ENCODE data around the gene DTNBP1. TPM values are rescaled to one million over a fixed set of nuclear protein-coding genes. Genes with fewer than 3 reads are reported as not detected.

DTNBP1 gene, protein sequence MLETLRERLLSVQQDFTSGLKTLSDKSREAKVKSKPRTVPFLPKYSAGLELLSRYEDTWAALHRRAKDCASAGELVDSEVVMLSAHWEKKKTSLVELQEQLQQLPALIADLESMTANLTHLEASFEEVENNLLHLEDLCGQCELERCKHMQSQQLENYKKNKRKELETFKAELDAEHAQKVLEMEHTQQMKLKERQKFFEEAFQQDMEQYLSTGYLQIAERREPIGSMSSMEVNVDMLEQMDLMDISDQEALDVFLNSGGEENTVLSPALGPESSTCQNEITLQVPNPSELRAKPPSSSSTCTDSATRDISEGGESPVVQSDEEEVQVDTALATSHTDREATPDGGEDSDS
- 22.4 TPM for total RNA-seq

DNA sequence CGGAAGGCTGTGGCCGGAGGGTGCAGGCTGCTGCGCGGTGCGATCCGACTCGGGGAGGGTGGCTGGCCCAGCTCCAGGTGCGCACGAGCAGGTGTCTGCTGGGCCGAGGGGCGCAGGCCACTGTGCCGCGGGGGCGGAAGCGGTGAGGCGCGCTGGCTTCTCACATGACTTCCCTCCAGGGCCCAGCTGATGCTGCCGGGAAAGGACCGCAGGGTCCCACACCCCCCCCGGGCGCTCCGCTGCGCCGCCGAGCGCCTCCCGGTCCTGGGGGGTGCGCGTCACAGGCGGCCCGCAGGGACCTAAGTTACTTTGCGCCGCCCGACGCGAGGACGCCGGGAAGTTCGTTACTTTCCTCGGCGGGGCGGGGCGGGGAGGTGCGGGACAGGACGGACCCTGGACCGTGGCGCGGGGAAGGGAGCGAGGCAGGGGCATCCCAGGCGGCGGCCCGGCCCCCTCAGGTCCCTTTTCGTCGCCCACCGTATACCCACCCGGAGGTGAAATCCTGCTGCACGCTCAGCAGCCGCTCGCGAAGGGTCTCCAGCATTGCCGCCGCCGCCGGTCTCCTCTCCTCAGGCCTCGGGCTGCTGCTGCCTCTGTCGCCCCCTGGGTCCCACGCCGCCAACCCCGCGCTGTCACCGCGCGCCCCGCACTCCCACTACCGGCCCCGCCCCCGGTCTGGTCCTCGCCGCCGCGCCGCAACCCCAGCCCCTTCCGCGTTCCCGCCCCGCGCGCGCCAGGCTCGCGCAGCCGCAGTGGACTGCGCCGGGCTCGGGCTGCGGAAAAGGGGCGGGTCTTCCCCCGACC lies at the start of gene DTNBP1:
Gene DTNBP1, minus strand, starts transcription at position 703 of the 804 bp plus-strand sequence. Its CDS starts 159 bp downstream, at position 544.
- peak; percentile 81 for DNase-seq (ENCODE audit: low spot score)

DNA sequence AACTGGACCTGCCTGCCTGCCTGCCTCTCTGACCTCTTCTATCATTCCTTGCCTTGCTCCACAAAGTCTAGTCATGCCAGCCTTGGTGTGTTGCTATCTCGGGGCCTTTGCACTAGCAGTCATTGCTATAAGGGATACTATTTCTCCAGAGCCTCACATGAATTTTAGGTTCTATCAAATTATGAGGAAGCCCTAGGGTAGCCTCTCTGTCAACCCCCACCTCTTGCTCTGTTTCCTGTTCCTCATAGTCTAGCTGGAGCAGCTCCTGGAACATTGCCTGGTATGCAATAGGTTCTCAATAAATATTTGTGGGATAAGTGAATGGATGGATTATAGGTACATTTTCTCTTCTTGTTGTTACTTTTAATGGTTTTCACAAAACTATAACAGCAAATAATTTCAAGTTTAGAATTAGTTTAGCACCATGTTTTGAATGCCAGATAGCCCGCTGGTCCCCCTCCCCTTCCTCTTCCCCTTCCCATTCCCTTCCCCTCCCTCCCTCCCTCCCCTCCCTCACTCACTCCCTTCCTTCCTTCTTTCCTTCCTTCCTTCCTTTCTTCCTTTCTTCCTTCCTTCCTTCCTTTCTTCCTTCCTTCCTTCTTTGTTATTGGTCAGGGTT lies 46.9 kb upstream of the DTNBP1 start:
- no peak for DNase-seq (ENCODE audit: low spot score)

DNA sequence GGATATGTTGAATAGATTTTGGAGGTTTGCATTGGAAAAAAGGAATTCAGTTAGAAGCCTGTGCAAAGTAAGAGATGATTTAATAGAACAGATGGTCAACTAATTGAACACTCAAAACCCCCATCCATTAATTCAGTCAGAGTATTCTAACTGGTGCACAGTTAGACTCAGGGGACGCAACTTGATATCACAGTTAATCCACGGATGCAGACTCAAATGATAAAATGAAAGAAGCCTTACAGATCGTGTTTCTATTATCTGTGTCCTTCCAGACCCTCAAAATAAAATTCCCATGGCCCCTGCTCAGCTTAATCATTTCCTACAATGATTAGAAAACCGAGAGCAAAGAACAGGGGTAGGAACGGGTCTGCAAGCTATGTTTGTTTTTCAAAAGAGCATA lies 45.4 kb upstream of the DTNBP1 start:
- DNase-seq (ENCODE audit: low spot score): no peak

DNA sequence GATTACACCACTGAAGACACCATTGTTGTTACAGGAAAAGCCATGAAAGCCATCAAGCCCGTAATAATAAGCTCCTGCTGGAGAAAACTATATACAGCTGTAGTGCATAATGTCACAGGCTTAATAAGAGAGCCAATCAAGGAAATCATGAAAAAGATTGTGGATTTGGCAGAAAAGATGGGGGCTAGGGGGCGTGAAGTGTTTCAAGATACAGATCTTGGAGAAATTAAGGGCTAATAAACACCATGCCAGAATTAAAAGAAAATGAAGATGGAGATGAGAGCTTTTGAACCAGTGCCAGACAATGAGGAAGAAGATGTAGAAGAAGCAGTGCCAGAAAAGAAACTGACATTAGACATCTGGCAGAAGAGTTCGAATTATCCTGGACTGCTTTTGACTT lies 43.2 kb upstream of the DTNBP1 start:
- DNase-seq (ENCODE audit: low spot score): no peak

DNA sequence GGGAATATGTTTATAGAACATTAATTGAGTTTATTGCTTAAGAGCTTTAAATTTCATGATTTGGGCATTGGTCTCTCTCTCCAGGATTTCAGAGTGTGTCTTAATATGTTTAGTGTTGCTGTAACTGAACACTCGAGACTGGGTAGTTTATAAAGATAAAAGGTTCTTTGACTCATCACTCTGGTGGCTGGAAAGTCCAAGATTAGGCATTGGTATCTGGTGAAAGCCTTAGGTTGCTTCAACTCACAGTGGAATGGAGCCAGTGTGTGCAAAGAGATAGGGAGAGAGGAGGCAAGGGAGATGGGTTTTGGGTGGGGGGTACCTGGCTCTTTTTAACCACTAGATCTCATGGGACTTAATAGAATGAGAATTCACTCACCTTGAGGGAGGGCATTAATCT lies 35.6 kb upstream of the DTNBP1 start:
- DNase-seq (ENCODE audit: low spot score): no peak

DNA sequence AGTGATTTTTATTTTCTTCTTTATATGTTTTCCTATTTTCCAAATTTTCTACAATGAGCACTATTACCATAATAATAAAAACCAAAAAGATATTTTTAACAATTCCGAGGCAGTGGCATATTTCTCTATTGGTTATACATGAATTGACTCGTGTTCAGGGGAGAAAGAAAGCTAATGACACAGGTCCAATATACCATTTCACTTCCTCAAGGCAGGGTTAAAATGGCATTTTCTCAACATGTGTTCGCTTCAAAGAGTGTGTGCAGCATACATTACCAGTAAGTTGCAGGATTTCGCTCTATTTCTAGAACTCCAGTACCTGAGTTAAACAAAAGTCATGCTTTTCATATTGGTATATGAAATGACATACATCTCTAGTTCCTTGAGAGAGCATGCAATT lies 35.1 kb upstream of the DTNBP1 start:
- no peak for DNase-seq (ENCODE audit: low spot score)

DNA sequence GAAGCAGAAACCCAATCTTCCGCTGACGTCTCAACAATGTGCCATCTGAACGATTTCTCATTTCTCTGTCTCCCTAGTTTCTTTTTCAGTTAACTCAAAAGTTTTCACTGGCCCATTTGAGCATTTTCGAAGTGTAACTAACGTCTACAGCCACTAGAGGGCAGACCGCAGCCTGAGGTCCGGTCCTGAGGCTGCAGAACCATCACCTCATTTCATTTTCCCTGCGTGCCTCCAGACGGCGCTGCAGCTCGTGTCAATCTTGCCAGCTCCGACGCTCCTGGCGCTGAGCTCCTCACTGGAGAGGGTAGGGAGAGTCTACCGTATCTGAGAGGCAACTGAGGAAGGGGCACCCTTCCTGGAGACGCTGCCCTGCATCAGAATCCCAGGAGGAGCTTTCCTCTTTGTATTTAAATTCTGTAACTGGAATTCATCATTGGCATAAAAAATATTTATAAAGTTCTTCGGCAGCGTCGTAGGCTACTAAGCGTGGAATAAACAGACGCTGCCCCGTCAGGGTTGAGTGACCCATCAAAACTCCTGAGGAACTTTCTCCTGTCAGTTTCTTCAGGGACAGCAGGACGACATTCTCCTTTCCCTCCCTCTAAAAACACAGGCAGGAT lies 28.5 kb upstream of the DTNBP1 start:
- peak; percentile 88 for DNase-seq (ENCODE audit: low spot score)

DNA sequence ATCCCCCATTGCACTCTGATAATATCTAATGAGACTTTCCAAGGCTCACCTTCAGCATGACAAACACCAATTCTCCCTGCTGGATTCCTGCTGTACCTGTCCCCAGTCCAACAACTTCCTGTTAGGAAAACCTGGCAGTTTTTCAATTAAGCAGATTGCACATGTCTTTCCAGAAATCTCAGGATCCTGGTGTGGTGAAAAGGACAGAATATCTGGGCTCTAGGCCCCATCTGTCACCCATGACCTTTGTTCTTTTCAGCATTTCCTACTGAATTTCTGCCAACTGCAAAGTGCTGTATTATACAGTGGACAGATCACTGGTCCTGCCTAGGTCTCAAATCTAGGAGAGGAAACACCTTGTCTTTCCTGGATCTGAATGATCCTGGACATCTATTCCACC lies 27.7 kb upstream of the DTNBP1 start:
- no peak for DNase-seq (ENCODE audit: low spot score)

DNA sequence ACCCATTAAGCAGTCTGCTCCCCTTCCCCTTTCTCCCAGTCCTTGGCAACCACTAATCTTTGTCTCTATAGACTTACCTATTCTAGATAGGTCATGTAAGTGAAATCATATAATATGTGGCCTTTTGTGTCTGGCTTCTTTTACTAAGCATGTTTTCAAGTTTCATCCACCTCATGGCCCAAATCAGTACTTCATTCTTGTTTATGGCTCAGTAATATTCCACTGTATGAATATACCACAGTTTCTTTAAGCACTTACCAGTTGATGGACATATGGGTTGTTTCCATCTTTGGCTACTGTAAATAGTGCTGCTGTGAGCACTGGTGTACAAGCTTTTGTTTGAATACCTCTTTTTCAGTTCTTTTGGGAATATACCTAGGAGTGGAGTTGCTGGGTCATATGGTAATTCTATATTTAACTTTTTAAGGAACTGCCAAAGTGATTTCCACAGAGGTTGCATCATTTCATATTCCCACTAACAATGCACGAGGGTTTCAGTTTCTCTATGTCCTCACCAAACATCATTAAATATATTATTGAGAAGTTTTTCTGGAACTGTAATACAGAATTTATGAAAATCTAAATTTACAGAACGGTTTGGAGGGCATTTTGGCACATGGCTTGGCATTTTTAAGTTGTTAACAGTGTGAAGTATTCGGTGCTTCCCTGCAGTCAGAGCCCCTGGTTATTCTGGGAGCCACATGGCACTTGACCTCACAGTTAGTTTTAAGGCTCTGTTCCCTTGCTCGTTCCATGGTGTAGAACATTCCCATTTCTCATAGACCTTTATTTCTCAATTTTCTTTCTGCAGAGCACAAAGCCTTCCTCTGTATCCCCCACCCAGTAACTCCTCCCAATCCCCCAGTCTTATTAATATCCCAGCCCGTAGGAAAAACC lies 27.0 kb upstream of the DTNBP1 start:
- DNase-seq (ENCODE audit: low spot score): no peak

DNA sequence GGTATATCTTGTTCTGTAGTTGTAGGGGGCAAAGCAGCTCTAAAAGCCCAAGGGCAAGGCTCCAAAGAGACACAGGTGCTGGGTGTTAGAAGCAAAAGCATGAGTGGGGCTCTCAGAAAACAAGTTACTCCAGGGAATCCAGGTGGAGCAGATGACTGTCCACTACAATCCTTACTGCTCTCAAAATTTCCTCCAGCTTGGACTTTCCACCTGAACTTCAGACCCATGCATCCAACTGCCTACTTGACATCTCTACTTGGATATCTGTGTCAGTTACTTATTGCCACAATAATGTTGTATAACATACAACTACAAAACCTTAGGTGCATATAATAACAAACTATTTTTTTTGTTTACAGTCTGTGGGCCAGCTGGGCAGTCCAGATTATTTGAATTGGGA lies 22.8 kb upstream of the DTNBP1 start:
- no peak for DNase-seq (ENCODE audit: low spot score)

DNA sequence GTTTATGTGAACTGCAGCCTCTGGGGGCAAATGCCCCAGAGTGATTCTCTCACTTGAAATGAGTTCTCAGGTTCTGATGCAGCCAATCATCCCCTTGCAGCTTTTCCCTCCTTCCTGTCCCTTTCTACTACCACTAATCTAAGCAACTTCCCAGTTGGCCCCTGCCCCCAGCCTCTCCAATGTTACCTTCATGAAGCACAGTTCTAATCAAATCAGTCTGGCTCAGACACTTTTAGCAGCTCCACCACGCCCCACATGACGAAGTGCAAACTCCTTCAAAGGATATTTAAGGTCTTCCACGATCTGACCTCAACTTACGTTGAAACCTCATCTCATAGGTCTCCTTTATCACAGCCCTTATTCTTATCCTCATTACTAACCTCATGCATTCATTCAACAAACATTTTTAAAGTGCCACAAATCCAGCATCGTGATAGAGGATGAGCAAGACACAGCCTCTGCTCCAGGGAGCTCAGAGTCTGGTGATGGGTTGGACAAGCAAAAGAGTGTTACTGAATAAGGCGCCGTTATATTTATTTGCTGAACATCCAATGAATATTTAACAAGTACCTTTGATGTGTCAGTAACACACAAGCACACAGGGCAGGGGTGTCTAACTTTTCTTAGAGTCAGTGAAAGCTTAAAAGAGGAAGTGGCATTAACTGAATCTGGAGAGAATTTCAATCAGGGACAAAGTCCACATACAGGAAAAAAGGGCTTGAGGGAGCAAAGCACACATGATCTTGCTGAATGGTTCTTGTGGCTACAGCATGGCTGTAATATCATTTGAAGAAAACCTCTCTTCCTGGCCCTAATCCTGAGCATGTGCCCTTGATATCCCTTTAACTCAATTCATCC lies 20.4 kb upstream of the DTNBP1 start:
- DNase-seq (ENCODE audit: low spot score): no peak

DNA sequence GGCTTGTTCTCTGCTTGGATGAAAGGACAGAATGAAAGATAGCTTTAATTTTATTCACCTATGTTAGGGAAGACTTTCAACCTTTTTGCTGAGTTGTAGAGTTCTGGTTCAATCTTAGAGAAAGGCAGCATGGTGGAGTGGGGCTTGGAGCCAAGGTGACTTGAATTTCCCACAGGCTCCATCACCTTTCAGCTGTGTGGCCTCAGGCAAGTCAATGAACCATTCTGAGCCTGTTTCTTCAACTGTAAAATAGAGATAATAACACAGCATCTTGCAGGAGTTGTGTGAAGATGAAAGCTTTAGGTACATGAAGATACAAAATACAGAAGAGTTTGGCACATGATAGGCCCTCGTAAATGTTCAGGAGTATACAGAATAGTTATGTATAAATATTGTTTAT lies 19.1 kb upstream of the DTNBP1 start:
- no peak for DNase-seq (ENCODE audit: low spot score)

DNA sequence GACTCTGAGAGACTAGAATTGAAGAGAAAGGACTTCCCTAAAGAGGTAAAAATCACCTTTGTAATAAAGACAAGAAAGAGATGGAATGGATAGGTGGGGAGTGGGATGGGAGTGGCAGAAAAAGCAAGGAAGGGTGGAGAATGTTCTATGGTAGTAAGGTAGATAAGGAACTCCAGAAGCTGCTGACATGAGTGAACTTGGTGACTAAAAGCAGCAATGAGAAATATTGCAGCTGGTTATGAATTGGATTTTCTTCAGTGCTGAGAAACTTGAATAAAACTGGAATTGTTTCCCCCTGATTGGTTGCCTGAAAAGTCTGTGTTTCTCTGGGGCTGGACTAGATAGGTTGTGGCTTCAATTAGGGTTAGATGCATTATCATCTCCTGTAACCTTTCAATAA lies 15.7 kb upstream of the DTNBP1 start:
- no peak for DNase-seq (ENCODE audit: low spot score)

DNA sequence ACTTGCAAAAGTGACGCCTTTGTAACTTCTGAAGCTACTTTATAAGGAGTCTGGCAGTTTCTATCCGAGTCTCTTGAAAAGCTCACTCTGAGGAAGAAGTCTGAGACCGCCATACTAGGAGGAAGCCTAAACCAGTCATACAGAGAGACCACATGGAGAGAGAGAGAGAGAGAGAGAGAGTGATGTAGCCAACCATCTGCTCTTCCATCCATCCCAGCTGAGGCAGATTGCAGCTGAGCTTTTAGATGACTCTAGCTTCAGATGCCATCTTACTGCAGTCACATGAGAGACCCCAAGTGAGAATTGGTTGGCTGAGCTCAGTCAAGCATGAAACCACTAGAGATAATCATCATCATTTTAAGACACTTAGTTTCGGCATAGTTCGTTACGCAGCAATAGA lies 15.0 kb upstream of the DTNBP1 start:
- no peak for DNase-seq (ENCODE audit: low spot score)

DNA sequence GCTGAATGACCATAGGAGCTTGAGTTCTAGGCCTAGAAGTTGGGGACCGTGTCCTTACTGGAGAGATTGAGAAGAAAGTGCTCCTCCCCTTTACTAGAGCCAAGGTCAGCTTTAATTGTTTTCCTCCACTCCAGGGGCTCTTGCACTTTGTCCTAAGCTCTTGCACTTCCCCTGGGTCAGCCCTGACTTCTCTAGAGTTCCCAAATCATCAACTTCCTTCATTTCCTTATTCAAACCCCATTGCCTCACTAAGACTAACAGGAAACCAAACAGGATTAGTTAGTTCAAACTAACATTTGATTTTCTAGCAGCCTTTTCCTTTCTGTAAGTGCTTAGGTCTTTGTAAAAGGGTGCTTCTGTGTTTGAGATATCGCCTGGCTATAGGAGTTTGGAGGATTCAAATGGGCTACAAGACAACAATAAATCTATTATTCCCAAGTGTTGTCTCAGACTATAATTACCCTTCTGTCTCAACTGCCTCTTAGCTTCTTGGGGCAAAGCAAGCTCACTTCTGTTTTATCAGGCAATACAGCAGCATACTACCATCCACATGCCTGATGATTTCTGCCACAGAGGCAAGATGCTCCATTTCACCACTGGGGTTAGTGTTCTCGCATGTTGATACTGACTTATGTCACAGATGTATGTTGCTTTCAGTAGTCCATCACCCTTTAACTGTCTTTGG lies 12.8 kb upstream of the DTNBP1 start:
- DNase-seq (ENCODE audit: low spot score): no peak

DNA sequence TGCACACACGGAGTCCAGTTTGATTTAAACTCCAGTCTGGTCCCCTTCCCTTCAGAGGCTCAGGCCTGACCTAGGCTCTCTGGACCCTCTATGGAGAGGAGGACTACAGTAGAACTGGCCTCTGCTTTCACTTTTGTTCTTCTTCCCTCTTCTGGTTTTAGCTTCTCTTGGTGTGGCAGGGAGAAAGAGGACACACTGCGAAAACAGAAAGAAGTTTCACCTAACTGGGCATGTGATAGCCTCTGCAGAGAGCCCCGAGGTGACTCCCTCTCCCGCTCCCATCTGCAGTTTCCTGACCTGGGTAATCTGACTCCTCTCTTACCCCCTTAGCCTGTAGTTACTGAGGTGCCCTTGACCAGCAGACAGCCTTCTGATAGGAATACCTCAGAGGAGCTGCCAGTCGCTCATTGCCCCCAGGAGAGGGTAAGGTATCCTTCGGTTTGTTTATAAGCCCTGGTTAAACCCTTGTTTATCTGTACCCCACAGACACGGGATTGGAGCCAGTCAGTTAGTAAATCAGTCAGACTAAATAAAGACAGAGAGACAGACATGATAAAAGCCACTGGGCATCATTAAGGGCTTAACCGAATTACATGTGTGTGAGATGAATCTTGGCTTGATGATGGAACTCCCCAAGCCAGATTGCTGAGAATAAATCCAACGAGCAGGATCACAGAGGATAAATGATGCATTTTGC lies 12.0 kb upstream of the DTNBP1 start:
- DNase-seq (ENCODE audit: low spot score): no peak

DNA sequence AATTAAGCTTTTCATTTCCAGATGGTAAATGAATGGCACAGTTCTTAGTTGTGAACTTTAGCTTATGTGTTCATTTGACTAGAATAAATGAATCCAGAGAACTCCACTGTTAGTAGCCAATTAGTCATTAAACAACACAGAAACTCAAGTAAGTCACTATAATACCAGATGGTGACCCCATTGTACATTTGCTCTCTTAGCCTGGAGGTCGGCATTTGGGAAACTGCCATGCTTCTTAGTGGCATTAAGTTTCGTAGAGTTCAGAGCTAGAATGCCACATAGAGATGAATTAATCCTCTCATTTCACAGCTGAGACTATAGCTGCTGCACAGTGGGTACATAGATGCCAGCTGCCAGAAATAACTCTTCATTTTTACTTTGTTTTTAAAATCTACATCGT lies 10.8 kb upstream of the DTNBP1 start:
- no peak for DNase-seq (ENCODE audit: low spot score)

DNA sequence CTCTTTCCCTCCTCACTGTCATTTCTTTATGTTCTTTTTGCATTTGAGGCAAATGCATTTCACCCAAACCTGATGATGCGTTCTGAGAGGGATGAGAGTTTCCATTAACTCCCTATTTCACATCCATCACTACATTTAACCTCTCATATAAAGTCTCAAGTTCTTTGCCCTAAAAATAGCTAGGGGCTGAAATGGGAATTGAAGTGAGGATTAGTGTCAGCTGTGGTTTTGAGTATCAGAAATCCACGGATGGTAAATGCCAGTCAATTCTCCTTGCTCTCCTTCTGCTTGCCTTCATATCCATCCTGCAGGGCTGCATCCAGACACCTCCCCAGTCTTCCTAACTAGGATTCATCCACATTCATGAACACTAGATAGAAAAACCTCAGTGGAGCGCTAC lies 10.0 kb upstream of the DTNBP1 start:
- DNase-seq (ENCODE audit: low spot score): no peak

DNA sequence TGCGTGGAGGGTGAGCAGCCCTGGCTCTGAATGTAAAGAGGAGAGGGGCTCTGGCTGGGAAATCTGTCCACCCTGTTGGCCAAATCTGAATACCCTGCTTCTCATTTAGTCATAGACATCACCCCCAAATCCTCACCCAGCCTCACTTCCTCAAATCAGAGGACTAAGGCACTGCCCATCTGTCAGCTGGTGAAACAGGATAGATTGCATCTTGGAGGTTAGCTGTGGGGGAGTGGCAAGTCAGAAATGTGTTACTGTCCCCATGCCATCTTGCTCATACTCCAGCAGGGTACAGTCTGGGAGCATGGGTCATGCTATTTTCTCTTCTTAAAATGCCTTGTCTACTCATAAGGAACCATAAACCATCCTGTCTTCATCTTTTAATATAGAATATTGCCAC lies 9.5 kb upstream of the DTNBP1 start:
- no peak for DNase-seq (ENCODE audit: low spot score)
